GM18870 (cell line): ENCODE results near the gene LY6G5C.
"Not testable (repeated sequence)": the region's sequence is repeated elsewhere in the genome, so short reads cannot be mapped to it uniquely, and the experiment has no call there.

ENCODE experiments used
- ATAC-seq: cut with Tn5 transposase; IDR thresholded peaks from one replicate; pipeline ENCODE4 v1.9.1; 2021; ENCODE audit warnings: moderate library complexity; ENCODE audit not compliant: unreplicated experiment

The LY6G5C gene

GRCh38 chr6:31715022-31715958 is 34.4 kb upstream of the LY6G5C start, which contains the start of gene LY6G6D:
Gene LY6G6D (plus strand): TSS chr6:31715348. CDS start chr6:31715356, 8 bp downstream.
- ATAC-seq, result no peak

GRCh38 chr6:31713991-31714684 is 33.3 kb upstream of the LY6G5C start:
- no peak for ATAC-seq

- ATAC-seq, result no peak
Observed at GRCh38 chr6:31713465-31713864, 32.6 kb upstream of the LY6G5C start.

- ATAC-seq, result no peak
Observed at GRCh38 chr6:31712296-31712695, 31.4 kb upstream of the LY6G5C start.

GRCh38 chr6:31711233-31711632 is 30.4 kb upstream of the LY6G5C start:
- no peak for ATAC-seq

- ATAC-seq, result no peak
Observed at GRCh38 chr6:31710523-31711219, 29.8 kb upstream of the LY6G5C start.

- not testable (repeated sequence) for ATAC-seq
Observed at GRCh38 chr6:31709157-31709556, 28.3 kb upstream of the LY6G5C start.

- no peak for ATAC-seq
Observed at GRCh38 chr6:31708224-31708623, 27.4 kb upstream of the LY6G5C start.

GRCh38 chr6:31707701-31708100 is 26.8 kb upstream of the LY6G5C start:
- ATAC-seq, result no peak

GRCh38 chr6:31706599-31706998 is 25.7 kb upstream of the LY6G5C start, which contains the start of gene LY6G6F:
Gene LY6G6F (plus strand): TSS chr6:31706866. CDS start chr6:31706907, 41 bp downstream.
- no peak for ATAC-seq

GRCh38 chr6:31705931-31706330 is 25.1 kb upstream of the LY6G5C start:
- ATAC-seq, result no peak

GRCh38 chr6:31702819-31703716 is 22.2 kb upstream of the LY6G5C start, which contains the start of gene ABHD16A:
Gene ABHD16A (minus strand): TSS chr6:31703324. CDS start chr6:31703281, 43 bp downstream.
- ATAC-seq, result peak; percentile 64

- no peak for ATAC-seq
Observed at GRCh38 chr6:31702405-31702818, 21.5 kb upstream of the LY6G5C start.

GRCh38 chr6:31701666-31702404 is 21.0 kb upstream of the LY6G5C start:
- ATAC-seq, result no peak

GRCh38 chr6:31700740-31701401 is 20.0 kb upstream of the LY6G5C start:
- no peak for ATAC-seq

- ATAC-seq, result no peak
Observed at GRCh38 chr6:31697555-31697954, 16.7 kb upstream of the LY6G5C start.

- ATAC-seq, result no peak
Observed at GRCh38 chr6:31693535-31693934, 12.7 kb upstream of the LY6G5C start.

- ATAC-seq, result no peak
Observed at GRCh38 chr6:31692886-31693285, 12.0 kb upstream of the LY6G5C start.

GRCh38 chr6:31692353-31692752 is 11.5 kb upstream of the LY6G5C start:
- no peak for ATAC-seq
